Endothelial cell of umbilical vein (primary cell): ENCODE results near the gene TIMD4. TPM values are rescaled to one million over a fixed set of nuclear protein-coding genes. Genes with fewer than 3 reads are reported as not detected.

ENCODE experiments used
- BruUV-seq: library from RNA; stranded (reverse); fragments of 400-500 nt; replicated peaks from 2 replicates; lab custom pipeline; 2021; lab: Mats Ljungman, UMichigan
- CTCF ChIA-PET: fragments of 300-600, 350-600 bp; sonication (Branson Sonifier 250); formaldehyde crosslinking; loops from one replicate; lab custom pipeline; 2021; ENCODE audit warnings: antibody characterized with exemption, inconsistent platforms; lab: Charles Lee
- POLR2A ChIA-PET: fragments of 300-600, 350-600 bp; sonication (Branson Sonifier 250); formaldehyde crosslinking; loops from one replicate; lab custom pipeline; 2021; ENCODE audit warnings: antibody characterized with exemption, inconsistent platforms; lab: Charles Lee
- DNase-seq: peaks from one replicate; pipeline ENCODE4 v3.0.0-alpha.2; 2011; ENCODE audit warnings: low read depth, low spot score
- FAIRE-seq: peaks from 2 replicates; lab custom pipeline; 2011; peaks lifted over from hg19 to GRCh38; lab: Jason Lieb, UNC
- H2AFZ ChIP-seq: 2 replicates; pipeline ENCODE4 v1.6.0; 2012; ENCODE audit warnings: low read depth, low read length, control low read depth, inconsistent platforms
- H3K27ac ChIP-seq: 2 replicates; pipeline ENCODE4 v1.5.1; 2011; ENCODE audit warnings: low read depth, mild to moderate bottlenecking, control low read depth, low read length, moderate library complexity; ENCODE audit not compliant: insufficient read depth
- H3K27me3 ChIP-seq, 2 experiments: 2 replicates each; pipeline versions ENCODE4 v1.6.0 to v1.6.1; 2011; ENCODE audit warnings: low read length in 2 of 2, mixed read lengths in 1 of 2; ENCODE audit not compliant: control insufficient read depth in 2 of 2, insufficient read depth in 2 of 2
- H3K36me3 ChIP-seq, 2 experiments: 2 replicates in 1 of 2; 3 replicates in 1 of 2; pipeline ENCODE4 v1.5.1; 2011; ENCODE audit warnings: low read length in 2 of 2, mild to moderate bottlenecking in 1 of 2, moderate library complexity in 1 of 2; ENCODE audit not compliant: control insufficient read depth in 2 of 2, insufficient read depth in 2 of 2; ENCODE audit errors: extremely low read depth in 1 of 2
- H3K4me1 ChIP-seq: 3 replicates; pipeline ENCODE4 v1.5.1; 2011; ENCODE audit warnings: mild to moderate bottlenecking, low read length; ENCODE audit not compliant: control insufficient read depth, insufficient read depth; ENCODE audit errors: extremely low read depth
- H3K4me2 ChIP-seq: 2 replicates; pipeline ENCODE4 v1.6.1; 2011; ENCODE audit warnings: low read length, control low read depth, mixed read lengths; ENCODE audit not compliant: insufficient read depth
- H3K4me3 ChIP-seq, 3 experiments: fragments of 200-600 bp in 1 of 3; sonication (generic), shearing (Covaris generic) in 1 of 3; replicated peaks in 1 of 3; 2 replicates each; pipeline ENCODE4 v1.5.1; 2011 to 2016; ENCODE audit warnings: control low read depth in 3 of 3, low read length in 3 of 3, mild to moderate bottlenecking in 2 of 3, inconsistent platforms in 1 of 3, low read depth in 1 of 3, moderate library complexity in 1 of 3; ENCODE audit not compliant: insufficient read depth in 1 of 3
- H3K79me2 ChIP-seq: 2 replicates; pipeline ENCODE4 v1.6.0; 2012; ENCODE audit warnings: low read length, inconsistent platforms; ENCODE audit not compliant: control insufficient read depth, insufficient read depth
- H3K9ac ChIP-seq: replicated peaks from 2 replicates; pipeline ENCODE3; 2011; ENCODE audit warnings: low read length, control low read depth; ENCODE audit not compliant: insufficient read depth; ENCODE audit errors: extremely low read depth
- H3K9me1 ChIP-seq: replicated peaks from 3 replicates; pipeline ENCODE4 v1.6.0; 2011; ENCODE audit warnings: mild to moderate bottlenecking, low read length; ENCODE audit not compliant: control insufficient read depth, insufficient read depth; ENCODE audit errors: extremely low read depth
- H3K9me3 ChIP-seq: replicated peaks from 2 replicates; pipeline ENCODE4 v1.5.1; 2012; ENCODE audit warnings: low read length, inconsistent platforms; ENCODE audit not compliant: control insufficient read depth, insufficient read depth
- H4K20me1 ChIP-seq: replicated peaks from 2 replicates; pipeline ENCODE3; 2011; ENCODE audit warnings: mild to moderate bottlenecking, low read length; ENCODE audit not compliant: control insufficient read depth, insufficient read depth; ENCODE audit errors: extremely low read depth
- FOS ChIP-seq: IDR thresholded peaks from 2 replicates; pipeline ENCODE4 v1.6.1; 2011; ENCODE audit warnings: mild to moderate bottlenecking, low read length, moderate library complexity, borderline replicate concordance; ENCODE audit not compliant: insufficient read depth
- GATA2 ChIP-seq: IDR thresholded peaks from 2 replicates; pipeline ENCODE4 v1.7.0; 2011; ENCODE audit warnings: low read depth, mild to moderate bottlenecking, moderate library complexity, mixed read lengths, low read length; ENCODE audit not compliant: insufficient read length, insufficient read depth
- JUN ChIP-seq: IDR thresholded peaks from 2 replicates; pipeline ENCODE4 v1.6.1; 2011; ENCODE audit warnings: borderline replicate concordance, low read depth; ENCODE audit not compliant: insufficient read length, insufficient read depth
- MAX ChIP-seq: IDR thresholded peaks from 2 replicates; pipeline ENCODE4 v1.6.1; 2011; ENCODE audit not compliant: insufficient read depth, insufficient read length
- MYC ChIP-seq: IDR thresholded peaks from one replicate; pipeline ENCODE4 v1.6.1; 2011; ENCODE audit warnings: mild to moderate bottlenecking, low read depth, low read length
- POLR2AphosphoS5 ChIP-seq: IDR thresholded peaks from 2 replicates; pipeline ENCODE4 v1.6.1; 2012; ENCODE audit warnings: low read depth, mild to moderate bottlenecking, control low read depth, low read length, moderate library complexity; ENCODE audit not compliant: insufficient read depth
- dilution Hi-C: fragments of 300-500 bp; cut with MboI; formaldehyde crosslinking; loops from one replicate; pipeline ENCODE4 v1.15.0; 2019; ENCODE audit warnings: low sequenced_read_pairs; ENCODE audit not compliant: extremely low pct_ligation_motif_present
- intact Hi-C: fragments of 100-400 bp; cut with micrococcal nuclease; formaldehyde crosslinking; loops from one replicate; pipeline ENCODE4 v1.10.0; 2022
- polyA plus RNA-seq, 4 experiments: library from polyadenylated mRNA; depleted of rRNA in 3 of 4; stranded (reverse) in 3 of 4; unstranded in 1 of 4; fragments of >200 nt; gene quantifications; 2 replicates each; pipeline versions ENCODE4 v1.2.1 to v1.2.3, GENCODE V29; 2011 to 2012; ENCODE audit warnings: missing spikeins in 1 of 4
- total RNA-seq: library from RNA; stranded (reverse); gene quantifications from 2 replicates; pipeline ENCODE4 v1.2.3, GENCODE V29; 2021

The TIMD4 gene
- total and polyA plus RNA-seq, 2 donors (not counting 3 experiments of a cell fraction or from before 2014, with no cell fraction given): not detected

GRCh38 chr5:156870498-156870839 is 92.6 kb downstream of the TIMD4 start:
- dilution Hi-C loops (no loop called here), intact Hi-C loops (no loop called here)
- TF ChIP-seq MYC (no peak), POLR2AphosphoS5 (no peak), JUN (no peak), MAX (no peak), FOS (no peak), GATA2 (no peak)
- DNase-seq (no peak), FAIRE-seq (no peak)
- no TSS peak for BruUV-seq
- Histone ChIP-seq H3K4me2 (no peak overlapping the region), H3K27me3 (no peaks in the 10 kb centered on the region), H2AFZ (no peak overlapping the region), H3K27ac (no peak overlapping the region), H3K79me2 (no peaks in the 10 kb centered on the region), H3K9me1 (no peaks in the 10 kb centered on the region), H4K20me1 (no peaks in the 10 kb centered on the region), H3K9me3 (peaks cover 2% of the 10 kb centered on the region), H3K4me3 (no peak overlapping the region), H3K36me3 (no peaks in the 10 kb centered on the region), H3K9ac (no peak overlapping the region), H3K4me1 (no peaks in the 10 kb centered on the region)
- ChIA-PET CTCF (no interaction called here), POLR2A (no interaction called here)

Other genes with a start within 250 kb of the TIMD4 start
- not detected in 2 replicates for gene PPP1R2B, start 112.9 kb downstream of the TIMD4 start, total RNA-seq
- not detected in 2 replicates for gene PPP1R2B, start 112.9 kb downstream of the TIMD4 start, polyA plus RNA-seq
- not detected in 2 replicates for gene HAVCR1, start 95.9 kb upstream of the TIMD4 start, total RNA-seq
- not detected in 2 replicates for gene HAVCR1, start 95.9 kb upstream of the TIMD4 start, polyA plus RNA-seq
- 0.42 TPM in 1 of 2 replicates, not detected in the other for gene HAVCR2, start 145.8 kb upstream of the TIMD4 start, total RNA-seq
- 0.03 TPM in 1 of 2 replicates, not detected in the other for gene HAVCR2, start 145.8 kb upstream of the TIMD4 start, polyA plus RNA-seq
- gene MED7, start 179.6 kb upstream of the TIMD4 start, total RNA-seq: 7.4 and 9.2 TPM in 2 replicates
- 3.9 and 4.3 TPM in 2 replicates for gene MED7, start 179.6 kb upstream of the TIMD4 start, polyA plus RNA-seq
- not detected in 2 replicates for gene GARIN3, start 203.0 kb upstream of the TIMD4 start, total RNA-seq
- gene GARIN3, start 203.0 kb upstream of the TIMD4 start, polyA plus RNA-seq: not detected in 2 replicates
- not detected in 2 replicates for gene ITK, start 217.6 kb upstream of the TIMD4 start, total RNA-seq
- not detected in 2 replicates for gene ITK, start 217.6 kb upstream of the TIMD4 start, polyA plus RNA-seq